ENCODE results near the gene ZNF845.
"Not testable (repeated sequence)": the region's sequence is repeated elsewhere in the genome, so short reads cannot be mapped to it uniquely, and the experiment has no call there.

Gene ZNF845

DNA sequence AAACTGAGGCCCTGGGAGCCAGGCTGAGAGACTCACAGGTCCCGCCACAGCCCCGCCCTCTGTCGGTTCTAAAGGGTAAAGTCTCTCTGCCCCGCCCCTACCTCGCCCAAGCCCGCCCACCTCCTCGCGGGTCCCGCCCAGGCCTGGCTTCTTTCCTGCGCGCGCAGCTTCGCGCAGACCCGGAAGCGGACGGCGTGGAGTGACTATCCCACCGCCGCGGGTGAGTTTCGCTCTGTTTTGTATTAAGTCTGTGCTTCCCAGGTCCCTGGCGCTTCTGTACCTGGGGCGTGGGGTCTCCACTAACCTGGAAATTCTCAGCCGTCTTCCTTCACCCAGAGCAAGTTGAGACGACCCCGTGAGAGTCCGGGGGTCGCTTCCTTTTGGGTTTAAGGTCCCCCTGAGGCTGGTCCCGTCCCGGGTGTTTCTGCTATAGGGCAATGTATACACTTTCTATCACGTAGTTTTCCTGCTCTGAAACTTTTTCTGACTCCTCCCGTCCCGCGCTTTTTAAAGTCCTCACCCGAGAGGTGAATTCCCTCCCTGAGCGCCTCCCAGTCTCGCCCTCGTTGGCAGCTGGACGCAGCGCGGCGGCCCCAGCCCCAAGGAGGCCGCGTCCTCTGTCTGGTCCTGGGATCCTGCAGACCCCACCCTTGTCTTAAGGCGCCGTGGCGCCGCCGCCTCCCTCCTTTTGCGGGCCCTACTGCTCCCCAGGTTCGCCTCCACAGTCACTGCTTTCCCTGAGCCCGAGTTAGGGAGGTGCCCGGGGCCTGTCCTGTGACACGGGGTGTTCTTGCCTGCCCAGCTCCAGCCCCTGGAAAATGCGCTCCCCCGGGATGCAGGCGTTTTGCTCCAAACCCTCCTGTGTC lies 61.7 kb downstream of the ZNF845 start, which contains the start of gene ZNF765:
Gene ZNF765 (plus strand): TSS at position 176 of the 866 bp plus-strand sequence. CDS start 2,867 bp downstream, outside the sequence.
- peak; percentile 67 for DNase-seq (ENCODE audit: extremely low read depth, low read depth)
- TF ChIP-seq, protein P1, sequence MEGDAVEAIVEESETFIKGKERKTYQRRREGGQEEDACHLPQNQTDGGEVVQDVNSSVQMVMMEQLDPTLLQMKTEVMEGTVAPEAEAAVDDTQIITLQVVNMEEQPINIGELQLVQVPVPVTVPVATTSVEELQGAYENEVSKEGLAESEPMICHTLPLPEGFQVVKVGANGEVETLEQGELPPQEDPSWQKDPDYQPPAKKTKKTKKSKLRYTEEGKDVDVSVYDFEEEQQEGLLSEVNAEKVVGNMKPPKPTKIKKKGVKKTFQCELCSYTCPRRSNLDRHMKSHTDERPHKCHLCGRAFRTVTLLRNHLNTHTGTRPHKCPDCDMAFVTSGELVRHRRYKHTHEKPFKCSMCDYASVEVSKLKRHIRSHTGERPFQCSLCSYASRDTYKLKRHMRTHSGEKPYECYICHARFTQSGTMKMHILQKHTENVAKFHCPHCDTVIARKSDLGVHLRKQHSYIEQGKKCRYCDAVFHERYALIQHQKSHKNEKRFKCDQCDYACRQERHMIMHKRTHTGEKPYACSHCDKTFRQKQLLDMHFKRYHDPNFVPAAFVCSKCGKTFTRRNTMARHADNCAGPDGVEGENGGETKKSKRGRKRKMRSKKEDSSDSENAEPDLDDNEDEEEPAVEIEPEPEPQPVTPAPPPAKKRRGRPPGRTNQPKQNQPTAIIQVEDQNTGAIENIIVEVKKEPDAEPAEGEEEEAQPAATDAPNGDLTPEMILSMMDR (IDR thresholded peaks at IDR 0.05; ENCODE audit: low read depth, low read length, missing control alignments), result peak; percentile 45
- H3K4me3 ChIP-seq (replicated peaks; ENCODE audit: low read depth, low read length), result peak within 1 kb of the TSS; percentile 56

DNA sequence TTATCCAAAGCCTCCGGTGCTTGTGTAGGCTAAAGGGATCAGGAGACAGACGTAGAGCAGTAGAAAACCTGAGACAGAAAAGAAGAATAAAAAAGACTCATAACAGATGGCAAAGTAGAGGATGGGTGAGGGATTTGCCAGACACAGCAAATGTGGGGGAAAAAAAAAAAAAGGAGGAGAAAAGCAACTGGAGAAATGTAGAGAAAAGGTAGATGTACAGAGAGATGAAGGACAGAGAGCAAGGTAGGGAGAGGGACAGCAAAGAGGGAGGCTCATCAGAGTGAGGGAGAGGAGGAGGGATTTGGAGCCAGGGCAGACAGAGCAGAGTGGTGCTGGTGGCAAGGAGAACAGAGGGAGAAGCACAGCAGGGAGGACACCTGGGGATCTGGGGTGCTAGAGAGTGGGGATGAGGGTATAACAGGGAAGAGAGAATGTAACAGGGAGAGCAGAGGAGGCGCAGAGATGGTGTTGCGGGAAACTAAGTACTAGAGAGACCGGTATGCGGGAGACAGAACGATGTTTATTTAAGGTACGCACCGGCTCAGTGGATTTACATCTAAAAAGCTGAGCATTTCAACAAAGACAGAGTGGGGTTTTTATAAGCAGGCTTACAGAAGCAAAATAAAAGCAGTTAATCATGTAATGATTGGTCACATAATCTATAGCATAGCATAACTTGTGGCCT lies 62.4 kb downstream of the ZNF845 start:
- DNase-seq (ENCODE audit: extremely low read depth, low read depth), result not testable (repeated sequence)

DNA sequence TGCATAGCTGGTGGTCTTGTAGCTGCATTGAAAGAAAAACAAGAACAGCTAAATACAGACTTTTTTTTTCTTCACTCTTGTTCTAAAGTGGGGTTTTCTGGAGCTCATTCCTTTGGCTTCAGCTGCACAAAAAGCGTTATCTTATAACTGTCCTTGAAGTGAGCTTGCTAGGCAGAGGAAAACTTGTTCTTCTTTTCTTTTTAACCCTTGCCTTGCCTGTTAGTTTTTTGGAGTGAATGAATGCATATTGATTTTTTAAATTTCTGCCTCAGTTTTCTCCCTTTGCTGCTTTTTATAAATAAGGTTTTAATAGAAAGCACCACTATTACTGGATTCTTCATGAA lies 62.9 kb downstream of the ZNF845 start:
- no peak for DNase-seq (ENCODE audit: extremely low read depth, low read depth)
- peak overlapping the region; percentile 56 for H3K4me3 ChIP-seq (replicated peaks; ENCODE audit: low read depth, low read length)
- TF ChIP-seq, protein P1 (IDR thresholded peaks at IDR 0.05; ENCODE audit: low read depth, low read length, missing control alignments), result no peak

More for the DNA sequence above, 62.4 kb downstream of the ZNF845 start:
- peak overlapping the region; percentile 56 for H3K4me3 ChIP-seq (replicated peaks; ENCODE audit: low read depth, low read length)

DNA sequence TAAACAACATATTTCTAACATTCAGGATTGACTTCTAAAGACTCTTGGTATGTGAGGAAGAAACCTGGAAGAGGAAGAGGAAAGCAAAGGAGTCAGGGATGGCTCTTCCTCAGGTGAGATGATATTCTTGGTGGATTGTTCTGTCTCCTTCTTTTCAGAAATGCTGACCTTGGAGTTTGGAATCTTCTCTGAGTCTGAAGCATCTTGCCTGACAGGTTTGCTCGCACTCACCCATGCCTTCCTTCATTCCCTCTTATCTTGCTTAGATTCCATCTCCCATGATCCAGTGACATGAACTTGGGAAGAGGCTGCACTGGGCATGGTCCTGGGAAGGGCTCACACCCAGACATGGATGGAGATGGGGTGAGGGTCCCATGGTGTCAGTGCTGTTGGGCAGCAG lies 64.4 kb downstream of the ZNF845 start:
- not testable (repeated sequence) for H3K4me3 ChIP-seq (replicated peaks; ENCODE audit: low read depth, low read length); DNase-seq (ENCODE audit: extremely low read depth, low read depth)
